ENCODE results near the gene EVI2A. TPM values are rescaled to one million over a fixed set of nuclear protein-coding genes. Genes with fewer than 3 reads are reported as not detected.

EVI2A gene
- total and polyA plus RNA-seq, 2 experiments from 2014 or later: 1.3 TPM; not detected in 1

DNA sequence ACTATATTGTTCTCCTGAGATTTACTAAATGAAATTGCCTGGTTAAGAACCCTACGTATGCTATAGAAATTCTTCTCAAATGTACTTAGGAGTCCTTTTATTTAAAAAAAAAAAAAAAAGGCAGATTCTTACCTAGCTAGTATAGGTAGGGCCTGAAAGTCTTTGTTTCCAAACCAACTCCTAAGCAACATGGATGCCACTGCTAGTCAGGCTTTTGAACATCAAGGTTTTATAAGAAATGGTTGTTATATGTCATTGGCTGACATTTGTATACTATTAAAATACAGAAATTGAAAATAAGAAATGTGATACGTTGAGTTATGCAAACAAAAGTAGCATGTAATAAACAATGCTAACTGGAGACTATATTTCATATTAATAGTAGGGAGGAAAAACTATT, 1.2 kb downstream of the EVI2A start (continued):
- TF ChIP-seq, protein P1, sequence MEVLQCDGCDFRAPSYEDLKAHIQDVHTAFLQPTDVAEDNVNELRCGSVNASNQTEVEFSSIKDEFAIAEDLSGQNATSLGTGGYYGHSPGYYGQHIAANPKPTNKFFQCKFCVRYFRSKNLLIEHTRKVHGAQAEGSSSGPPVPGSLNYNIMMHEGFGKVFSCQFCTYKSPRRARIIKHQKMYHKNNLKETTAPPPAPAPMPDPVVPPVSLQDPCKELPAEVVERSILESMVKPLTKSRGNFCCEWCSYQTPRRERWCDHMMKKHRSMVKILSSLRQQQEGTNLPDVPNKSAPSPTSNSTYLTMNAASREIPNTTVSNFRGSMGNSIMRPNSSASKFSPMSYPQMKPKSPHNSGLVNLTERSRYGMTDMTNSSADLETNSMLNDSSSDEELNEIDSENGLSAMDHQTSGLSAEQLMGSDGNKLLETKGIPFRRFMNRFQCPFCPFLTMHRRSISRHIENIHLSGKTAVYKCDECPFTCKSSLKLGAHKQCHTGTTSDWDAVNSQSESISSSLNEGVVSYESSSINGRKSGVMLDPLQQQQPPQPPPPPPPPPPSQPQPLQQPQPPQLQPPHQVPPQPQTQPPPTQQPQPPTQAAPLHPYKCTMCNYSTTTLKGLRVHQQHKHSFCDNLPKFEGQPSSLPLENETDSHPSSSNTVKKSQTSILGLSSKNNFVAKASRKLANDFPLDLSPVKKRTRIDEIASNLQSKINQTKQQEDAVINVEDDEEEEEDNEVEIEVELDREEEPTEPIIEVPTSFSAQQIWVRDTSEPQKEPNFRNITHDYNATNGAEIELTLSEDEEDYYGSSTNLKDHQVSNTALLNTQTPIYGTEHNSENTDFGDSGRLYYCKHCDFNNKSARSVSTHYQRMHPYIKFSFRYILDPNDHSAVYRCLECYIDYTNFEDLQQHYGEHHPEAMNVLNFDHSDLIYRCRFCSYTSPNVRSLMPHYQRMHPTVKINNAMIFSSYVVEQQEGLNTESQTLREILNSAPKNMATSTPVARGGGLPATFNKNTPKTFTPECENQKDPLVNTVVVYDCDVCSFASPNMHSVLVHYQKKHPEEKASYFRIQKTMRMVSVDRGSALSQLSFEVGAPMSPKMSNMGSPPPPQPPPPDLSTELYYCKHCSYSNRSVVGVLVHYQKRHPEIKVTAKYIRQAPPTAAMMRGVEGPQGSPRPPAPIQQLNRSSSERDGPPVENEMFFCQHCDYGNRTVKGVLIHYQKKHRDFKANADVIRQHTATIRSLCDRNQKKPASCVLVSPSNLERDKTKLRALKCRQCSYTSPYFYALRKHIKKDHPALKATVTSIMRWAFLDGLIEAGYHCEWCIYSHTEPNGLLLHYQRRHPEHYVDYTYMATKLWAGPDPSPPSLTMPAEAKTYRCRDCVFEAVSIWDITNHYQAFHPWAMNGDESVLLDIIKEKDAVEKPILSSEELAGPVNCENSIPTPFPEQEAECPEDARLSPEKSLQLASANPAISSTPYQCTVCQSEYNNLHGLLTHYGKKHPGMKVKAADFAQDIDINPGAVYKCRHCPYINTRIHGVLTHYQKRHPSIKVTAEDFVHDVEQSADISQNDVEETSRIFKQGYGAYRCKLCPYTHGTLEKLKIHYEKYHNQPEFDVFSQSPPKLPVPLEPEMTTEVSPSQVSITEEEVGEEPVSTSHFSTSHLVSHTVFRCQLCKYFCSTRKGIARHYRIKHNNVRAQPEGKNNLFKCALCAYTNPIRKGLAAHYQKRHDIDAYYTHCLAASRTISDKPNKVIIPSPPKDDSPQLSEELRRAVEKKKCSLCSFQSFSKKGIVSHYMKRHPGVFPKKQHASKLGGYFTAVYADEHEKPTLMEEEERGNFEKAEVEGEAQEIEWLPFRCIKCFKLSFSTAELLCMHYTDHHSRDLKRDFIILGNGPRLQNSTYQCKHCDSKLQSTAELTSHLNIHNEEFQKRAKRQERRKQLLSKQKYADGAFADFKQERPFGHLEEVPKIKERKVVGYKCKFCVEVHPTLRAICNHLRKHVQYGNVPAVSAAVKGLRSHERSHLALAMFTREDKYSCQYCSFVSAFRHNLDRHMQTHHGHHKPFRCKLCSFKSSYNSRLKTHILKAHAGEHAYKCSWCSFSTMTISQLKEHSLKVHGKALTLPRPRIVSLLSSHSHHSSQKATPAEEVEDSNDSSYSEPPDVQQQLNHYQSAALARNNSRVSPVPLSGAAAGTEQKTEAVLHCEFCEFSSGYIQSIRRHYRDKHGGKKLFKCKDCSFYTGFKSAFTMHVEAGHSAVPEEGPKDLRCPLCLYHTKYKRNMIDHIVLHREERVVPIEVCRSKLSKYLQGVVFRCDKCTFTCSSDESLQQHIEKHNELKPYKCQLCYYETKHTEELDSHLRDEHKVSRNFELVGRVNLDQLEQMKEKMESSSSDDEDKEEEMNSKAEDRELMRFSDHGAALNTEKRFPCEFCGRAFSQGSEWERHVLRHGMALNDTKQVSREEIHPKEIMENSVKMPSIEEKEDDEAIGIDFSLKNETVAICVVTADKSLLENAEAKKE (CRISPR knock-in tag; IDR thresholded peaks at IDR 0.05): no peak
- TF ChIP-seq, protein P2, sequence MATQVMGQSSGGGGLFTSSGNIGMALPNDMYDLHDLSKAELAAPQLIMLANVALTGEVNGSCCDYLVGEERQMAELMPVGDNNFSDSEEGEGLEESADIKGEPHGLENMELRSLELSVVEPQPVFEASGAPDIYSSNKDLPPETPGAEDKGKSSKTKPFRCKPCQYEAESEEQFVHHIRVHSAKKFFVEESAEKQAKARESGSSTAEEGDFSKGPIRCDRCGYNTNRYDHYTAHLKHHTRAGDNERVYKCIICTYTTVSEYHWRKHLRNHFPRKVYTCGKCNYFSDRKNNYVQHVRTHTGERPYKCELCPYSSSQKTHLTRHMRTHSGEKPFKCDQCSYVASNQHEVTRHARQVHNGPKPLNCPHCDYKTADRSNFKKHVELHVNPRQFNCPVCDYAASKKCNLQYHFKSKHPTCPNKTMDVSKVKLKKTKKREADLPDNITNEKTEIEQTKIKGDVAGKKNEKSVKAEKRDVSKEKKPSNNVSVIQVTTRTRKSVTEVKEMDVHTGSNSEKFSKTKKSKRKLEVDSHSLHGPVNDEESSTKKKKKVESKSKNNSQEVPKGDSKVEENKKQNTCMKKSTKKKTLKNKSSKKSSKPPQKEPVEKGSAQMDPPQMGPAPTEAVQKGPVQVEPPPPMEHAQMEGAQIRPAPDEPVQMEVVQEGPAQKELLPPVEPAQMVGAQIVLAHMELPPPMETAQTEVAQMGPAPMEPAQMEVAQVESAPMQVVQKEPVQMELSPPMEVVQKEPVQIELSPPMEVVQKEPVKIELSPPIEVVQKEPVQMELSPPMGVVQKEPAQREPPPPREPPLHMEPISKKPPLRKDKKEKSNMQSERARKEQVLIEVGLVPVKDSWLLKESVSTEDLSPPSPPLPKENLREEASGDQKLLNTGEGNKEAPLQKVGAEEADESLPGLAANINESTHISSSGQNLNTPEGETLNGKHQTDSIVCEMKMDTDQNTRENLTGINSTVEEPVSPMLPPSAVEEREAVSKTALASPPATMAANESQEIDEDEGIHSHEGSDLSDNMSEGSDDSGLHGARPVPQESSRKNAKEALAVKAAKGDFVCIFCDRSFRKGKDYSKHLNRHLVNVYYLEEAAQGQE (IDR thresholded peaks at IDR 0.05; ENCODE audit: unreplicated experiment): no peak

DNA sequence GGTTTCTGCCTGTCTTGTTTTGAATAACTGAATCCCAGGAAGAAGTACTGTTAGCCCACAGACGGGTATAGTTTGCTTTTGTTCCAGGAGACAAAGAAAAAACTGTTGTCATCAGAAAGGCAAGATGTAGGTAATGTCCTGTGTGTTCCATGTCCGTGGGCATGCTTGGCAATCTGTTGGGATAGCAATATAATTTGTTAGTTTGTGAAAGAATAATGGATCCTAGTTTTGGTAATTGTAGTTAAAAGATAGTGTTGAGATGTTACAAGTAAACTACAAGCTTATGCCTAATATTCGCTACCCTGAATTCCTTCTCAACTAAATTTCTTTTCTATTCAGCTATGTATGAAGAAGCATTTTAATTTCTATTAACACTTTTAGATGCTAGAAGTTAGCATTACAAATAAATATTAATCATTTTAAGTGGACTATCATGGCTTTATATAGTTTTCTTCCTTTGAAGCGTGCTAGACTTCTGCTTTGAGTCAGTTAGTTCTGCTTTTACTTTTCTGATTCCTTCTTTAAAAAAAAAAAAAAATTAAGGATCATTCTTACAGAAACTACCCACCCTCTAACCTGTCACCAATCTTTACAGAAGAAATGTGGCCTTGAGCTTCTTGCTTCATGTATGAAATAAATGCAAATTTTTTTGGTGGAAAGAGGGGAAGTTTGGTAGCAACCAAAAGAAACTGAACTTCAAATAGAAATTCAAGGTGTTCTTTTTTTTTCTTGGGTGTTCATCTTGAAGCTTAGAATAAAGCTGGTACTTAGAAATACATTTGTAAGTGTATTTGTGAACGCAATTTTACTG, 2.4 kb downstream of the EVI2A start:
- Histone ChIP-seq H3K4me3 (no peak overlapping the region), H3K27me3 (ENCODE audit: insufficient read depth) (no peaks in the 10 kb centered on the region), H4K20me1 (replicated peaks; ENCODE audit: insufficient read depth) (no peaks in the 10 kb centered on the region), H2AFZ (no peak overlapping the region), H3K4me2 (no peak overlapping the region), H3F3A (replicated peaks; ENCODE audit: low read depth) (no peaks in the 10 kb centered on the region), H3K27ac (ENCODE audit: low read depth) (0 out of 2 replicates have a peak overlapping the region, but pooled peaks have one; percentile 2), H3K79me2 (replicated peaks; ENCODE audit: insufficient read depth) (no peaks in the 10 kb centered on the region), H3K9me2 (ENCODE audit: insufficient read depth) (no peaks in the 10 kb centered on the region), H3K36me3 (ENCODE audit: insufficient read depth) (no peaks in the 10 kb centered on the region), H3K4me1 (ENCODE audit: insufficient read depth) (peaks cover 17% of the 10 kb centered on the region; the same call in 1 of the 2 replicates)
- H3K4me1 Mint-ChIP-seq: peaks cover 12% of the 10 kb centered on the region; the same call in 2 of the 3 replicates
- H3K36me3 Mint-ChIP-seq (ENCODE audit: low read depth): no peaks in the 10 kb centered on the region
- no peak overlapping the region for H3K4me3 Mint-ChIP-seq
- no peak for ATAC-seq
- H3K27ac Mint-ChIP-seq: peak overlapping the region; percentile 57
- H3K9me3 Mint-ChIP-seq: no peaks in the 10 kb centered on the region
- DNase-seq (ENCODE audit: low spot score): no peak
- TF ChIP-seq CTCF (conservative IDR thresholded peaks at IDR 0.05; ENCODE audit: low read depth in 2 of 2) (no peak), ZNF331 (CRISPR knock-in tag; IDR thresholded peaks at IDR 0.05; ENCODE audit: low read depth) (no peak)
- H3K27me3 Mint-ChIP-seq (ENCODE audit: insufficient read depth, low read depth, poor library complexity): peaks cover 4% of the 10 kb centered on the region

Measured in GM23338 (cell line).